Measurements from ENCODE around the gene IGSF21.
A peak's percentile ranks its signal among the peaks of the same experiment; 100 is the strongest.

Gene IGSF21

DNA sequence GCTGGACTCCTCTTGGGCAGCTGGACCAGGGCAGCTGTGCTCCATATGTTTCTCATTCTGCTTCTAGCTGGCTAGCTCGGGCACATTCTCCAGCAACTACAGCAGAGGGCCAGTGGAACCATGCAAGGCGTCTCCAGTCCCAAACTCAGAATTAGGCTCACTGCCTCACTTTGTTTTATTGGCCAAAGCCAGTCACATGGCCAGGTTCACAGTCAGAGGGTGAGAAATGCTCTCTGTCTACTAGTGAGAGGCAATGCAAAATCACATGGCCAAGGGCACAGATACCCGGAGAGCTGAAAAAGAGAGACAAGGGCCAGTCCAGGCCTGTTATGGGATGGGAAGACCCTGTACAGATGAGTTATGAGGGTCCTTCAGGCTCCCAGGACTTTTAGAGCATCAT, 294.3 kb downstream of the IGSF21 start:
- Histone ChIP-seq H2BK120ac (ENCODE audit: low read depth, low read length) (no peak overlapping the region), H3K79me2 (ENCODE audit: control insufficient read depth, insufficient read depth, low read length) (no peaks in the 10 kb centered on the region), H3K23ac (ENCODE audit: low read length) (no peak overlapping the region), H3K36me3 (ENCODE audit: control insufficient read depth, insufficient read depth, low read length) (no peaks in the 10 kb centered on the region), H3K56ac (ENCODE audit: low read length) (no peak overlapping the region), H3K18ac (ENCODE audit: low read length) (no peak overlapping the region), H3K27ac (ENCODE audit: low read depth, low read length) (no peak overlapping the region), H3K9ac (ENCODE audit: low read length) (no peak overlapping the region), H3K4me1 (ENCODE audit: control insufficient read depth, low read depth, low read length) (peaks cover 2% of the 10 kb centered on the region), H4K8ac (ENCODE audit: low read depth, low read length) (no peak overlapping the region), H3K4ac (ENCODE audit: low read depth, low read length) (no peak overlapping the region), H2BK15ac (replicated peaks; ENCODE audit: low read depth) (no peak overlapping the region), H3K4me2 (ENCODE audit: low read length) (no peak overlapping the region), H4K5ac (ENCODE audit: low read length) (no peak overlapping the region), H3K4me3 (ENCODE audit: low read length) (no peak overlapping the region), H2AK5ac (ENCODE audit: low read length) (no peak overlapping the region), H2BK5ac (ENCODE audit: low read length) (no peak overlapping the region), H3K79me1 (ENCODE audit: low read length) (no peaks in the 10 kb centered on the region), H3K27me3 (ENCODE audit: insufficient read depth, low read length, poor library complexity) (no peaks in the 10 kb centered on the region)
- no CpG with 5 or more reads among the region's 3 CpGs for WGBS (ENCODE audit: extremely low coverage, insufficient coverage, low lambda C conversion rate)
- DNase-seq, result no peak

DNA sequence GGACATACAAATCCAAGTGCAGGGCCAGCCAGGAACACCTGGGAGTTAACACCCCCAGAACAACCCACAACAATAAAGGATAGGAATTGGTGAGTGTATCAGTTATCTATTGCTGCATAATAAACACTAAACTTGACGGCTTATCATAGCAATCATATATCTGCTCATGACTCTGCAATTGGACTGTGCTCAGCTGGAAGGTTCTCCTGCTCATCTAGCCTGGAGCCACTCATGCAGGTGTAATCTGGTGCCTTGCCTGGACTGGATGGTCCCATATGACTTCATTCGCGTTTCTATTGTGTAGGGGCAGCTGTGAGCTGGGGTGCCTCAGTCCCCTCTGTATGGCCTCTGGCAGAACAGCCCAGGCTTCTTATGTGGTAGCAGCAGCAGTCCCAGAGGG, 296.9 kb downstream of the IGSF21 start:
- Histone ChIP-seq H3K27ac (ENCODE audit: low read depth, low read length) (no peak overlapping the region), H3K4ac (ENCODE audit: low read depth, low read length) (no peak overlapping the region), H3K4me3 (ENCODE audit: low read length) (no peak overlapping the region), H2BK5ac (ENCODE audit: low read length) (no peak overlapping the region), H3K23ac (ENCODE audit: low read length) (no peak overlapping the region), H3K4me1 (ENCODE audit: control insufficient read depth, low read depth, low read length) (peaks cover 2% of the 10 kb centered on the region), H2AK5ac (ENCODE audit: low read length) (no peak overlapping the region), H2BK120ac (ENCODE audit: low read depth, low read length) (no peak overlapping the region), H2BK15ac (replicated peaks; ENCODE audit: low read depth) (no peak overlapping the region), H4K8ac (ENCODE audit: low read depth, low read length) (no peak overlapping the region), H3K56ac (ENCODE audit: low read length) (no peak overlapping the region), H3K36me3 (ENCODE audit: control insufficient read depth, insufficient read depth, low read length) (no peaks in the 10 kb centered on the region), H3K18ac (ENCODE audit: low read length) (no peak overlapping the region), H3K27me3 (ENCODE audit: insufficient read depth, low read length, poor library complexity) (no peaks in the 10 kb centered on the region), H3K4me2 (ENCODE audit: low read length) (no peak overlapping the region), H3K79me1 (ENCODE audit: low read length) (no peaks in the 10 kb centered on the region), H3K9ac (ENCODE audit: low read length) (no peak overlapping the region), H3K79me2 (ENCODE audit: control insufficient read depth, insufficient read depth, low read length) (no peaks in the 10 kb centered on the region), H4K5ac (ENCODE audit: low read length) (no peak overlapping the region)
- no CpG with 5 or more reads among the region's 3 CpGs for WGBS (ENCODE audit: extremely low coverage, insufficient coverage, low lambda C conversion rate)
- DNase-seq, result no peak

- Histone ChIP-seq H3K4ac (ENCODE audit: low read depth, low read length) (no peak overlapping the region), H3K9ac (ENCODE audit: low read length) (no peak overlapping the region), H3K4me3 (ENCODE audit: low read length) (no peak overlapping the region), H3K18ac (ENCODE audit: low read length) (no peak overlapping the region), H2AK5ac (ENCODE audit: low read length) (no peak overlapping the region), H3K4me2 (ENCODE audit: low read length) (no peak overlapping the region), H3K79me2 (ENCODE audit: control insufficient read depth, insufficient read depth, low read length) (no peaks in the 10 kb centered on the region), H2BK120ac (ENCODE audit: low read depth, low read length) (no peak overlapping the region), H2BK15ac (replicated peaks; ENCODE audit: low read depth) (no peak overlapping the region), H3K79me1 (ENCODE audit: low read length) (no peaks in the 10 kb centered on the region), H3K27me3 (ENCODE audit: insufficient read depth, low read length, poor library complexity) (no peaks in the 10 kb centered on the region), H3K27ac (ENCODE audit: low read depth, low read length) (no peak overlapping the region), H2BK5ac (ENCODE audit: low read length) (no peak overlapping the region), H3K4me1 (ENCODE audit: control insufficient read depth, low read depth, low read length) (peaks cover 2% of the 10 kb centered on the region), H3K36me3 (ENCODE audit: control insufficient read depth, insufficient read depth, low read length) (no peaks in the 10 kb centered on the region), H3K56ac (ENCODE audit: low read length) (no peak overlapping the region), H4K8ac (ENCODE audit: low read depth, low read length) (no peak overlapping the region), H3K23ac (ENCODE audit: low read length) (no peak overlapping the region), H4K5ac (ENCODE audit: low read length) (no peak overlapping the region)
- DNase-seq, result peak; percentile 55
- no CpG with 5 or more reads among the region's 26 CpGs for WGBS (ENCODE audit: extremely low coverage, insufficient coverage, low lambda C conversion rate)
These were observed 299.8 kb downstream of the IGSF21 start for GRCh38 chr1:18407166-18408045.

DNA sequence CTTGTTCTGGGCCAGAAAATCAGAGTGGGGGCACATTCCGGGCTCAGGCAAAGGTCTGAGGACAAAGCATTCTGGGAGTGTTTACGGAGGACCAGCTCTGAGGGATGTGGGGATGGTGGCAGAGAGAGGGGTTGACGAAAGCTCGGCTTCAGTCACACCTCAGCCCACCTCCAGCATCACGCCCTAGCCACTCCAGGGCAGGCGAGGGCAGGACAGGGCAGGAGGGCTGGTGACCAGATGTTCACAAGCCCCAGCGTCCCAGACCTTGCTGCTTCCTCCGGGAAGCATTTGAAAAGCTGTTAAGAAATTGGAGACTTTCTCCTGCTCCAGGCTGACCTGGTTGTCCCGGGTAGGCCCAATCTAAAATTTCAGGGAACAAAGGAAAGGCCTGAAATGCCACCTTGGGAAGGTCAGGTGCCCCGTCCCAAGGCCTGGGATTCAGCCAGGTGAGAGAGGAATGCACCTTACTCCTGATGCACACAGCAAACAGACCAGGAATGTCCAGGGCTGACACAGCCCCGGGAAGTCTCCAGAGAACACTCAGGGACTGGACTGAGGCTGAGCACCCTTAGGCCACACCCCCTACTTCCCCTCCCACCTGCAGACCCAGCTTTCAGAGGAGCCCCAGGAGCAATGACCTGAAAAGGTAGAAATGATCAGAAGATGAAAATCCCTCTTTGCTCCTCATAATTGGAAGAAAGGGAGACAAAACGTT, 301.2 kb downstream of the IGSF21 start:
- Histone ChIP-seq H3K4me1 (ENCODE audit: control insufficient read depth, low read depth, low read length) (no peaks in the 10 kb centered on the region), H4K5ac (ENCODE audit: low read length) (no peak overlapping the region), H3K18ac (ENCODE audit: low read length) (no peak overlapping the region), H3K79me2 (ENCODE audit: control insufficient read depth, insufficient read depth, low read length) (no peaks in the 10 kb centered on the region), H3K36me3 (ENCODE audit: control insufficient read depth, insufficient read depth, low read length) (no peaks in the 10 kb centered on the region), H3K23ac (ENCODE audit: low read length) (no peak overlapping the region), H3K56ac (ENCODE audit: low read length) (no peak overlapping the region), H2AK5ac (ENCODE audit: low read length) (no peak overlapping the region), H2BK5ac (ENCODE audit: low read length) (no peak overlapping the region), H2BK120ac (ENCODE audit: low read depth, low read length) (no peak overlapping the region), H3K27me3 (ENCODE audit: insufficient read depth, low read length, poor library complexity) (no peaks in the 10 kb centered on the region), H2BK15ac (replicated peaks; ENCODE audit: low read depth) (no peak overlapping the region), H4K8ac (ENCODE audit: low read depth, low read length) (no peak overlapping the region), H3K4me2 (ENCODE audit: low read length) (no peak overlapping the region), H3K4ac (ENCODE audit: low read depth, low read length) (no peak overlapping the region), H3K9ac (ENCODE audit: low read length) (no peak overlapping the region), H3K79me1 (ENCODE audit: low read length) (no peaks in the 10 kb centered on the region), H3K27ac (ENCODE audit: low read depth, low read length) (no peak overlapping the region), H3K4me3 (ENCODE audit: low read length) (no peak overlapping the region)
- WGBS (ENCODE audit: extremely low coverage, insufficient coverage, low lambda C conversion rate), result no CpG with 5 or more reads among the region's 12 CpGs
- DNase-seq, result no peak

DNA sequence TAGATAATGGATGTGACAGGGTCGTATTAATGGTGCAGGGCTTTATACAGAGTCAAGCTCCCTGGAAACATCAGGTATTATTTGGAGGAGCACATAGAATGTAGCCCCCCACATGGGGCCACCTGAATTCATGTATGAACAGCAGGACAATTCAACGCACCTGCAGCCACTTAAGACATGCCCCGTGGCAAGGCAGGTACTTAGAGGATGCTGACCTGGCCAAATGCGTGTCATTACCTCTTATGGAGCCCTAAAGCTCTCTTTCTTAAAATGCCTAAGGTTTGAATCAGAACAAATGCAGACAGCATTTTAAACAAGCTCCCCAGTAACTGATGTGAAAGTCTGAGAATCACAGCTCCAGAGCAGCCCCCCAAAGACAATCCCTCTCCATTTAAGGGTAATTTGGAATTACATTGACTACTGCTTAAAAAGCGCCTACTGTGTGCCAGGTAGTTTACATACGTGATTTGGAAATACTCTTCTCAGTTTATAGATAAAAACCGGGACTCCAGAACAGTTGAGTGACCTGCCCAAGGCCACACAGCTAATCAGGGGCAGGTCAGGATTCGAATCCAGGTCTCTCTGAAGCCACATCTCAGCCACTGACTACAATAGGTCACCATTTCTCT, 302.1 kb downstream of the IGSF21 start:
- DNase-seq, result no peak

More for the DNA sequence above, 302.1 kb downstream of the IGSF21 start:
- Histone ChIP-seq H3K27ac (ENCODE audit: low read depth, low read length) (no peak overlapping the region), H2BK5ac (ENCODE audit: low read length) (no peak overlapping the region), H3K18ac (ENCODE audit: low read length) (no peak overlapping the region), H3K27me3 (ENCODE audit: insufficient read depth, low read length, poor library complexity) (no peaks in the 10 kb centered on the region), H2AK5ac (ENCODE audit: low read length) (no peak overlapping the region), H2BK120ac (ENCODE audit: low read depth, low read length) (no peak overlapping the region), H3K4me2 (ENCODE audit: low read length) (no peak overlapping the region), H3K4me3 (ENCODE audit: low read length) (no peak overlapping the region), H3K23ac (ENCODE audit: low read length) (no peak overlapping the region), H3K79me2 (ENCODE audit: control insufficient read depth, insufficient read depth, low read length) (no peaks in the 10 kb centered on the region), H2BK15ac (replicated peaks; ENCODE audit: low read depth) (no peak overlapping the region), H3K4me1 (ENCODE audit: control insufficient read depth, low read depth, low read length) (no peaks in the 10 kb centered on the region), H3K36me3 (ENCODE audit: control insufficient read depth, insufficient read depth, low read length) (no peaks in the 10 kb centered on the region), H3K79me1 (ENCODE audit: low read length) (no peaks in the 10 kb centered on the region), H4K8ac (ENCODE audit: low read depth, low read length) (no peak overlapping the region), H3K9ac (ENCODE audit: low read length) (no peak overlapping the region), H4K5ac (ENCODE audit: low read length) (no peak overlapping the region), H3K56ac (ENCODE audit: low read length) (no peak overlapping the region), H3K4ac (ENCODE audit: low read depth, low read length) (no peak overlapping the region)
- WGBS (ENCODE audit: extremely low coverage, insufficient coverage, low lambda C conversion rate), result no CpG with 5 or more reads among the region's 8 CpGs

Data from mesendoderm (in vitro differentiated cells).